DMS 273 treated with DMSO at 0.1 percent for 48 hours (cell line): Measurements from ENCODE around the gene NXPH2.
"Not testable (repeated sequence)": the region's sequence is repeated elsewhere in the genome, so short reads cannot be mapped to it uniquely, and the experiment has no call there.

Experiments
- DNase-seq: peaks from one replicate; lab custom pipeline; 2025; lab: John Stamatoyannopoulos, UW

Gene NXPH2

GRCh38 chr2:138711812-138712211, 68.4 kb downstream of the NXPH2 start:
- DNase-seq: no peak

GRCh38 chr2:138708682-138709241, 71.4 kb downstream of the NXPH2 start:
- peak; percentile 18 for DNase-seq

- no peak for DNase-seq
These were observed 72.7 kb downstream of the NXPH2 start for GRCh38 chr2:138707392-138708074.

GRCh38 chr2:138703242-138703641, 76.9 kb downstream of the NXPH2 start:
- DNase-seq: peak; percentile 44

GRCh38 chr2:138700716-138701115, 79.5 kb downstream of the NXPH2 start:
- DNase-seq: no peak

- DNase-seq: no peak
These were observed 80.8 kb downstream of the NXPH2 start for GRCh38 chr2:138699421-138699820.

- no peak for DNase-seq
These were observed 81.8 kb downstream of the NXPH2 start for GRCh38 chr2:138698428-138698827.

GRCh38 chr2:138691667-138692066, 88.5 kb downstream of the NXPH2 start:
- DNase-seq: no peak

GRCh38 chr2:138689705-138690104, 90.5 kb downstream of the NXPH2 start:
- no peak for DNase-seq

GRCh38 chr2:138682163-138682562, 98.0 kb downstream of the NXPH2 start:
- no peak for DNase-seq

- DNase-seq: no peak
These were observed 103.0 kb downstream of the NXPH2 start for GRCh38 chr2:138677221-138677620.

GRCh38 chr2:138676619-138677021, 103.6 kb downstream of the NXPH2 start:
- no peak for DNase-seq

GRCh38 chr2:138671566-138671965, 108.6 kb downstream of the NXPH2 start:
- DNase-seq: no peak

- DNase-seq: no peak
These were observed 109.5 kb downstream of the NXPH2 start for GRCh38 chr2:138670734-138671133.

GRCh38 chr2:138665937-138666336, 114.3 kb downstream of the NXPH2 start:
- DNase-seq: no peak

GRCh38 chr2:138658187-138658894, 121.8 kb downstream of the NXPH2 start:
- DNase-seq: no peak

- no peak for DNase-seq
These were observed 126.0 kb downstream of the NXPH2 start for GRCh38 chr2:138654146-138654545.

- no peak for DNase-seq
These were observed 127.8 kb downstream of the NXPH2 start for GRCh38 chr2:138652378-138652777.

GRCh38 chr2:138649571-138649970, 130.6 kb downstream of the NXPH2 start:
- no peak for DNase-seq

- DNase-seq: no peak
These were observed 131.6 kb downstream of the NXPH2 start for GRCh38 chr2:138648606-138649005.

GRCh38 chr2:138644776-138645175, 135.4 kb downstream of the NXPH2 start:
- DNase-seq: not testable (repeated sequence)

- no peak for DNase-seq
These were observed 139.1 kb downstream of the NXPH2 start for GRCh38 chr2:138640921-138641676.

GRCh38 chr2:138637686-138638085, 142.5 kb downstream of the NXPH2 start:
- DNase-seq: no peak
